Activated effector memory CD4-positive, alpha-beta T cell treated with Interleukin-2 at 50 U/mL for 16 hours (primary cell): ENCODE measurements around the gene ST6GALNAC1.

Experiments
- DNase-seq: peaks from one replicate; pipeline ENCODE4 v3.0.0-alpha.2; 2020

The ST6GALNAC1 gene, protein sequence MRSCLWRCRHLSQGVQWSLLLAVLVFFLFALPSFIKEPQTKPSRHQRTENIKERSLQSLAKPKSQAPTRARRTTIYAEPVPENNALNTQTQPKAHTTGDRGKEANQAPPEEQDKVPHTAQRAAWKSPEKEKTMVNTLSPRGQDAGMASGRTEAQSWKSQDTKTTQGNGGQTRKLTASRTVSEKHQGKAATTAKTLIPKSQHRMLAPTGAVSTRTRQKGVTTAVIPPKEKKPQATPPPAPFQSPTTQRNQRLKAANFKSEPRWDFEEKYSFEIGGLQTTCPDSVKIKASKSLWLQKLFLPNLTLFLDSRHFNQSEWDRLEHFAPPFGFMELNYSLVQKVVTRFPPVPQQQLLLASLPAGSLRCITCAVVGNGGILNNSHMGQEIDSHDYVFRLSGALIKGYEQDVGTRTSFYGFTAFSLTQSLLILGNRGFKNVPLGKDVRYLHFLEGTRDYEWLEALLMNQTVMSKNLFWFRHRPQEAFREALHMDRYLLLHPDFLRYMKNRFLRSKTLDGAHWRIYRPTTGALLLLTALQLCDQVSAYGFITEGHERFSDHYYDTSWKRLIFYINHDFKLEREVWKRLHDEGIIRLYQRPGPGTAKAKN

DNA sequence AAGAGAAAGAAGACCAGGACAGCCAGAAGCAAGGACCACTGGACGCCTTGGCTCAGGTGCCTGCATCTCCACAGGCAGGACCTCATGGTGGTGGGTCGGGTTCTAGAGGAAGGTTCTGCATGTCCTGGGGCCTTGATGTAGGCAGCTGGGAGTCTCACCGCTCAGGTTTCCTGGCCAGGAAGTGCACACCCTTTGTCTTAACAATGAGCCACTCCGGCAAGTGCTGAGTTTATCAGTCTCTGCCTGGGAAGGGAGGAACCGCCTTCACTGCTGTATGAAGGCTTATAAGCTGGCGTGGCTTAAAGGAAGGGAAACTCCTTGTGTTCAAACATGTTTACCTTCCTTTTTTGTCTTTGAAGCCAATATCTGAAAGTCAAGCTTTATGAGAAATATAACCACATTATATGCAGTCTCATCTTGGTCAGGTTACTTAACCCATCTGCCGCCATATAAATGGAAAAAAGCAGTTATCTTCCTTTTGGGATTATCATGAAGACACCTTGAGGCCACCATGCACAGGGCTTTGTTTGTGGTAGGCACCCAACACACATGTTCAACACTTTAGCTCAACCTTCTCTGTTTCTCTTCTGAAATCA is at the start of gene ST6GALNAC1:
TSS of gene ST6GALNAC1 (minus strand) at position 205 of the 596 bp plus-strand sequence. CDS start at position 86, 119 bp downstream.
- DNase-seq = peak; percentile 36

DNA sequence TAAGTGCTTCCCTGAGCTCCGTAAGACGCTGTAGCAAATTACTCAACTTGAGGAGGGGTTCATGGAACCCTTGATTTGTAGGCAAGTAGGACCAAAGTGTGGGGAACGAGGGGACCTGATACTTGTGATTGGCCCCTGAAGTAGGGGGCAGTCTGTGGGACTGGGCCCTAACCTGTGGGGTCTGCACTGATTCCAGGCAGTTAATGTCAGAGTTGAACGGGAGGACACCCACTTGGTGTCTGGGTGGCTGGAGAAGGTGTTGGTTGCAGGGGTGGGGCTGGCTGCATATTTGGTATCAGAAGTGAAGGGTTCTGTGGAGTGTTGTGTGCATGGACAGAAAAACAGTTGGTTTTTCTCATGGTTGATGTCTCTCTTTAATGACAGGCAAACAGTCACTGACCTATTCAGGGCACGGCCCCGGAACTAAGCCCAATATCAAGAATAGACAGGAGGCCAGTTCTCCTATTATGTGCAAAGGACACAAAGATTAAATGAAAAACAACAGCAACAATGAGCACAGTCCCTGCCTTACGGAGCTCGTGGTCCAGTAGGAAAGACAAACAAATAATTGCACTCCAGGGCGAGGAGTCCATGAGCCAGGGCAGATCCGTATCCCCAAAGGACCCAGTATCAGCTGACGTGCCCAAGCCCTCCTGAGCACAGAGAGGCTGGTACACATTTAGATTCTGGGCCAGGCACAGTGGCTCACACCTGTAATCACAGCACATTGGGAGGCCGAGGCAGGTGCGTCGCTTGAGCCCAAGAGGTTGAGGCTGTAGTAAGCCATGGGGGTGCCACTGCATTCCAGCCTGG is 48.0 kb upstream of the ST6GALNAC1 start:
- no peak for DNase-seq

DNA sequence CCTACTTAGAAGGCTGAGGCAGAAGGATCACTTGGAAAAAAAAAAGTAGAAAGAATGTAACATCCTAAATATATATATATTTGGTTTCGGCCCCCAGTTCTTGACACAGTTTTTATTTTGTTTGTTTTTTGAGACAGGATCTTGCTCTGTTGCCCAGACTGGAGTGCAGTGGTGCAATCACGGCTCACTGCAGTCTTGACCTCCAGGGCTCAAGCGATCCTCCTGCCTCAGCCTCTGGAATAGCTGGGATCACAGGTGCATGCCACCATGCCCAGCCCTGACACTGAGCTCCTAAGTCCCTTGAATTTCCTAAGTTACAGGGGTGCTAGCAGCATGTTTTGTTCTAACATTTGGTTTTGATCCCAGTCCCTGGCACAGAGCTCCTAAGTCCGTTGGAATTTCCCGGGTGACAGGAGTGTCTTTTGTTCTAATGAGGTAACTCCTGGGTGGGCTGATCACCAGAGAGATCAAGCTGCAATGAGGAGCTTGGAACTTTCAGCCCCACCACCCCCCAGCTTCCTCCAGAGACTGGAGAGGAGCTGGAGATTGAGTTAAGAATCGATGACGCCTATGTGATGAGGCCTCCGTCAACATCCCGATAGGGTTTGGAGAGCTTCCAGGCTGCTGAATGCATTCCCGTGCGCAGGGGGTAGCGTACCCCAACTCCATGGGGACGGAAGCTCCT is 47.2 kb upstream of the ST6GALNAC1 start:
- DNase-seq = no peak

DNA sequence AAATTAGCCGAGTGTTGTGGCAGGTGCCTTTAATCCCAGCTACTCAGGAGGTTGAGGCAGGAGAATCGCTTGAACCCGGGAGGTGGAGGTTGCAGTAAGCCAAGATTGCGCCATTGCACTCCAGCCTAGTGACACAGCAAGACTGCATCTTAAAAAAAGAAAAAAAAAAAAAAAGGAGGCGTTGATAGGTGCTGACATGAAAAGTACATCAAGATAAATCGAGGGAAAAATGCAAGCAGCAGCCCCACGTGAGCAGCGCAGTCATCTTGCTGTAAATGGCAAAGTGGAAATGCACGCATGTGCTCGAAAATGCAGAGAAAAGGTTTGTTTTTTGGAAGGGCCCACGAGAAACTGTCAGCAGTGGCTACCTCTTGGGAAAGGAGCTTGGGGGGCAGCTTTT is 46.3 kb upstream of the ST6GALNAC1 start:
- no peak for DNase-seq

DNA sequence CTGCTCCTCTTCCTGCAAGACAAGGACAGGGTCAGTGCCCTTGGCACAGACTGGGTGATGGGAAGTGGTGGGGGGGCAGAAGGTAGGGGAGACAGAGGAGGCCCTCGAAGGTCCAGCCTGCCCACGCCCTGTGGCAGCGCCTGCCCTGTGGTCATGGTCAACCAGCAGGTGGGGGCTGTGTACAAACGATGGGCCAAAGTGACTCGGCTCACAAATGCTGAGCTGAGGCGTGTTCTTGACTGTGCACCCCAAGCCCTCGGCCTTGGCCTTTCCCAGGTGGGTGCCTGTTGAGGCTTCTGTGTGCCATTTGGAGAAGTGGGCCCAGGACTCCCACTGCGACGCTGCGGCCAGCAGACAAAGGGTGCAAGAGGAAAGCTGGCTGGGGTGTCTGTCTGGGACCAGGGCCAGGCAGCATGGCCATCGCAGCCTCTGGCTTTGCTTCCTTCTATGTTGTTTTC is 44.6 kb upstream of the ST6GALNAC1 start:
- no peak for DNase-seq

DNA sequence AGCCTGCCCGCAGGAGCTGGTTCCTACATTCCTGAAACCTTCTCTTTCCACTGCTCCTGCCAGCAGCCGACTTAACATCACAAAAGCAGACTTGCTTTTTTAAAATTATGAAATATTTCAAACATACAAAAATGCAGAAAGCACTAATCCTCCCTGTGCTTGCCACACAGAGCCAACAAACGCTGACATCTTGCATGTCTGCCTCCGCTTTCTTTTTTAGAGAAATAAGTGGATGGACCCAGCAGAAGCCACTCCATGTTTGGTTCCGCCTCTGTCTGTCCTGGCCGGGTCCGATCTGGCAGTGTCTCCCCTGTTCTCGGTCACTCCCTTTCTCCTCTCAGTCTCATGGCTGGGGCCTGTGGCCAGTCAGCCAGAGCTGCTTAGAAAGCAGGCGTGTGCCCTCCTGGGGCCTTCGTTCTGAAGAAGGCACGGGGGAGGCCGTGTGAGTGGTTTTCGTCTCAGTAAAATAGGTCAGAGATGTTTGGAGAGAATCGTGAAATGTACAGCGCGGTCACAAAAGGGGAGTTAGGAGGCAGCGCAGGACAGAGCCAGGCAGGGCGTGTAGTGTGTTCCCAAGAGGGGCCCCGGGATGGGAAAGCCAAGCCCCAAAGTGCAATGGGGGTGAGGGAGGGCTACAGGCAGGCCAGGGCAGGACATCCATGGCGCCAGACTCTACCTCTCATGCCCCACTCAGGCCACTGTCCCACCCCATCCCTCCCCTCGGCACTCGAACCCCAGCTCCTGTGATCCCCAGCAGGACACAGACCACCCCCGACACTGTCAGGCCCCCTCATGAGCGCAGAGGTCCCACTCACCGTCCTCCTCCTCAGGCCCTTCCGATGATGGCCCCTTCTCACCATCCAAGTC is 44.0 kb upstream of the ST6GALNAC1 start:
- no peak for DNase-seq

DNA sequence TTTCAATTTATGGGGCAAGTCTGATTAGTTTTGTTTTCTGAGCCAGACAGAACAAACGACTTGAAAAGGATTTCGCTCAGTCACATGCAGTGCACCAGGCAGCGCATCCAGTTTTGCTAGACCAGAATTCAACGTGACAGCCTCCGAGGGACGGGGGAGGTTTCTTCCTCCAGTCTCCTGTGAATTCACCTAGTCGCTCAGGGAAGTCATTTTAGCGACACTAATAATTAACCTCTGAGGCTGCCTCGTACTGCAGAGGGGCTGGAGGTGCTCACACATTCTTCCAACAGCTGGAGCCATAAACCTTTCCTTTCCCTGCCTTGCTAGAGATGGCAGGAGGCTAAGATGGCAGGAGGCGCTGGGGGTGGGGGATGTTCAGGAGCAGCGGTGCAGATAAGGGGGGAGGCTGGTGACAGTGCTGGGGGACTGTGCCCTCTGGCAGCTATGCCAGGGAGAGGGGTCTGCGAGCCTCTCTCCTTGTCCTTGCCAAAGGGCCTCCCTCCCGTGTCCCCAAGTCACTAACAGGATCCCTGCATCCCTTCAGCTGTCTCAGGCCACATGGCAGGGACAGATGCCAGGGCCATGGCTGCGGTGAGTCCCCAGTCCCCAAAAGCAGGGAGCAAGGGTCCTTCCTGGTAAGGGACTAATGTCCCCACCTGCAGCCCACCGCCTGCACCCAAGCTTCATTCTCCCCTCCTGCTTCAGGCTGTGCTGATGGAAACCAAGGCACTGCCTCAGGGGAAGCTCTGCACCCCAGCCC is 43.2 kb upstream of the ST6GALNAC1 start:
- DNase-seq = no peak

DNA sequence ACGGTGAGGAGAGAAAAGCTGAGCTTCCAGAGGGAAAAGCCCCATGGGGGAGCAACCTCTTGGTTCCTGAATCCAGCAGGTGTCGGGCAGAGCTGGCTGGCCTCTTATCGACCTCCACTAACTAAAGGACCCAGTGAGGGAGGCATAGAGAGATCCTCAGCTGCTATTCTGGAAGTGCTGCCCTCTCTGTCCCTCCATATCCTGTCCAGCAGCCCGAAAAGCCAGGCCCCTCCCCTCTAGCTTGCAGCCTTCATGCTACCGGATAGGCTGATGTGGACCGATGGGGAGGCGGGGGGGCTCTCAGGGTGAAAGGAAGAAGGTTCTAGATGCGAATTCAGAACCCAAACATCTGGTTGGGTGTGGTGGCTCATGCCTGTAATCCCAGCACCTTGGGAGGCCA is 42.3 kb upstream of the ST6GALNAC1 start:
- no peak for DNase-seq

DNA sequence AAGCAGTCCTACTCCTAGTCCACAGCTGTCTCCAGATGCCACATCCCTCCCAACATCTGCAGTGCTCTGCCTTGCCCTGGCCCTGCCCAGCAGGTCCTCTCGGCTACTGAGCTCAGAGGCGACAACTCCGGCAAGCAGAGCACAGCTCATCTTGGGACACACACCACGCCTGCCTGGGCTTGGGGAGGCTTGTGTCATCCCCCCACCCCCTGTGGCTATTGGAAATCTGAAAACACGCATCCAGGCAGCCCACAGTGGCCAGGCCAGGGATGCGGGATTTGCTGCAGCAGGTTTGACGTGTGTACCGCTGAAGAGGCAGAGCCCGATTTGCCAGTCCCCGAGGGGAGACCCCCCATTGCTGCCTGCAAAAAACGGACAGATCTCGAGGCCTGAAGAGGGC is 41.8 kb upstream of the ST6GALNAC1 start:
- no peak for DNase-seq

DNA sequence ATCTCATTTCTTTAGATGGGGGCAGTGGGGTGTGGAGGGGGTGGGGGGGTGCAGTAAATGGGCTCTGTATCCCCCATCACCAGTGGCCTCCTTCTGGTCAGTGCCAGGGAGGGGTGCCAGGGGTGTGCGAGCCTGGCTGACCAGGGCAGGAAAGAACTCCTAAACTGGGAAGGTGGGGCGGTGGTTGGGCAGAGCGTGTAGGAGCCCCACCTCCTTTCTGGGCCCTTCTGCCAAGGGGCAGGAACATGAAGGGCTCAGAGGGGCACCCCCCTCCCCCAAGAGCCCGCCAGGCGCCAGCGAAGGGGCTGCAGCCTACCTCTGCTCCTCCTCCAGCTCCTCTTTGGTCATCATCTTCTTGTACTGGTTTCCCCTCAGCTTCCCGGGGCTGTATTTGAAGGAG is 41.2 kb upstream of the ST6GALNAC1 start:
- DNase-seq = no peak

DNA sequence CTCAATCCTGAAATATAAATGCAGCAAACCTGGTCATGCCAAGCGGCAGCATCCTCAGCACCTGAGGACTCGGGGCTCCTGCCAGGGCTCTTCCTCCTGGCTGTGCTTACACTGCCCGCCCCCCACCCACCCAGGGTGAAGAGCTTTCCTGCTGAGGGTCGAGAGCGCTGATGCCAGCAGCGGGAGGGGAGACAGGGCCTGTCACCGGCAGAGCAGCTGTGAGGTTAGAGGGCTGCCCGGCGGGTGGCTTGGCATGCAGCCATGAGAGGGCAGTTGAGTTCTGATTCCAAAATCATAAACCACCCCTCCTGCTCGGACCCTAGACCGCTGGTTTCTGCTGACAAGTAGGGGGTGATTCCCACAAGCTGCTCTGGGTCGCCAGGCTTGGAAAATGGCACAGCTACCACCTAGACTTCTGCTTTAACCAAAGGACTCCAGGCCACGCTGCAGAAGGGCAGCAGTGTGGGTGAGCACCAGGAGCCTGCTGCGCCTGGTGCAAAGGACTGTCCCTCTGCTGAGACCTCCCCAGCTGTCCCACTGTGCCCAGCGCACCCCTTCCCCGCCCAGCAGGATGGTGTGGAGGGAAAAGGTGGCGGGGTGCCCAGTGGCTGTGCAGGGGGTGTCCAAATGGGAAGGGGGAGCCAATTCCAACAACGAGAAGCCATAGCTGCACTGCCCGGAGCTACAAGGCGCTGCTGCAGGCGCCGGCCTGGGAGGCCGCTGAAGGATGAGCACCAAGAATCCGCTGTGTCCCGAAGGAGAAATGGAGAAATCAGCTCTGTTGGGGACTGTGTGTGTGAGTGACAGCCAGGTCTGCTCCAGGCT is 40.6 kb upstream of the ST6GALNAC1 start:
- no peak for DNase-seq

DNA sequence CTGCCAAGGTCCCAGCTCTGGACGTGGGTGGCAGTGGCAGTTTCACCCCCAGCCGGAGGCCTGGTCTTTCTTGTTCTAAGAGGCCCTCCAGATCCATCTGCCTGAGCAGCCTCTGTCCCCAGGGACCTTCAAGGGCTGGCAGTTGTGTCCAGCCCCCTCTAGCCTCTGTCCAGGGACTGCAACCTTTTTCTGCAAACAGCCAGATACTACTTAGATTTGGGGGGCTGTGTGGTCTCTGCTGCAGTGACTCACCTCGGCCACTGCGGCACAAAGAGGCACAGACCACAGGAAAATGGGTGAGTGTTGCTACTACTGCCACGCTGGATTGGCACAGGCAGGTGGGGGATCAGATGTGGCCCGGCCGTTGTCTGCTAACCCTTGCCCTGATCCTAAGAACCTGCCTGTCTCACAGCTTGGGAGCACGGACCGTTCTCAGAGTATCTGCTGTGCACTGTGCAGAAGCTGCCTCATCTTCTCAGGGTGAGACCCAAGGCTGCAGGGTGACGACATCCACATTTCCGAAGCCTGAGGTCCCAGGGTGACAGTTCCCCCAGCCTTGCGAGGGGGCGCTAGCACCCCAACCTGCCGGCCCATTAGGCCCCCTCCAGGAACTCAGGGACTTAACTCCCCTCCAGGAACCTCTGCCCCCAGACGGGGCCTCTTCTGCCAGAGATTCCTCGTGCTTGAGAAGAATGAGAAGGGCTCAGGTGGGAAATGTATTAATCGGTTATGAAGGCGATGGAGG is 39.6 kb upstream of the ST6GALNAC1 start:
- no peak for DNase-seq

DNA sequence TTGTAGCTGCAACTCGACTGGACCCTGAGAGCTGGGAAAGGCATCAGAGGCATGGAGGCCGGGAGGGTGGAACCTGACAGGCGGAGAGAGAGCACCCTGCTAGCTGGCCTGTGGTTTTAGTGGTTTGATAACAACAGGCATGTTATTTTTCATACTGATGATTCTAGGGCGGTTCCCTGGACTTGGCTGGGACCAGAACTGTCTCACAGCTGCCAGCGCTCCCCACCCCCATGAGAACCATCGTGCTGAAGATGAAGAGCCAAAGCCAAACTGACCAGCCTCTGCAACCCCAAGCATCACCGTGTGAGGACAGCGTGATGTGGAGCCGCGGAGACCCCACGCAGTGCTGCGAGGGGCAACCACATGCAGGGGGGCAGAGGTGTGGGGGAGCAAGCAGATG is 38.7 kb upstream of the ST6GALNAC1 start:
- no peak for DNase-seq

DNA sequence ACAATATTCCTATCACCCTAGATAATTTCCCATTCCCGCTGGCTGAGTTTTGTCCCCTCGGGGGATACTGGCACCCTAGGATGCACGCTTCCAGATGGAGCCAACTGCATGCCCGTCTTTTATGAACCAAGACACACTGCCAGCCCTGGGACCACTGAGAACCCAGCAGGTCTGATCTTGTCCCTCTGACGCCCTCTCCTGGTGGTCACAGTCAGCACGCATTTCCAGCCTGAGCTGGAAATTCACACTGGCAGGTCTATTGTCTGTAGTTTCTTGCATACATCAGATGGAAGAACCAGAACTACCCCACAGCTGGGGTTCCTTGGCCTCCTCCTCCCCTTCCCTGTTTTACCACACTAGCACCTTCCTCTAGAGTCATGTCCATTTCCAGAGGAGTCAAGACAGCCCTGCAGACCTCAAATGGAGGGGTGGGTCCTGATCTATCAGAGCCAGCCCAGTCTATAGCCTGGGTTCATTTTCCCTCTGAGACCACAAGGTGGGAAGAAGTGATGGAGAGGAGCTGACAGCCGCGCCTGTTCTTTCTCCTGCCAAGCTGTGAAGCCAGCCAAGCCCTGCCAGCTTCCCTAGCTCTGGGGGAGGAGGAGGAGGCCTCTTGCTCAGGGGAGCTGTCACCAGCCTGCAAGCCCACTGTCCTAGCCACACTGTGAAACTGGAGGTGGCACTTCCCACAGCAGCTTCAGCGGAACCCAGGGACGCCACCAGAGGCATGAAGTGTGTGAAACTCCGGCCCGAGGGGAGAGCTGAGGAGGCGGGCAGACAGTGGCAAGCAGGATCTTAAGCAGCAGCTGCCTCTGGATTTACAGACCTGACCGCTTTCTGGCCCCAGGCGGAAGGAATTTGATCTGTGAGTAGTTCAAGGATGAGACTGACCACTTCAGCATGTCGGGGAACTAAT is 37.9 kb upstream of the ST6GALNAC1 start:
- DNase-seq = peak; percentile 62

DNA sequence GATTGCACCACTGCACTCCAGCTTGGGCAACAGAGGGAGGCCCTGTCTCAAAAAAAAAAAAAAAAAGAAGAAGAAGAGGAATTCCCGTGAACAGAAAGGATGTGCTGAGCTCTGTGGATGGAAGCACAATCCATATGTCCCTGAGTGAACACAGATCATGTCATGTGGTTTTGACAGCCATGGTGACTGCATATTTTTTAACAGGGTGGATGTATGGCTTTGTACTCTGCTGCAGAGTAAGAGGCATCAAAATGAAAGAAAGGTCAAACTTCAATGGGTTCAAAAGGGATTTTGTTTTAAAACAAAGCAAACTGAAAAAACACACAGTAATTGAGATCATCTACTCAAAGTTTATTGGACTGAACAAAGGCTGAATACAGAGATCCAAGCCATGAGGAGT is 35.7 kb upstream of the ST6GALNAC1 start:
- no peak for DNase-seq

DNA sequence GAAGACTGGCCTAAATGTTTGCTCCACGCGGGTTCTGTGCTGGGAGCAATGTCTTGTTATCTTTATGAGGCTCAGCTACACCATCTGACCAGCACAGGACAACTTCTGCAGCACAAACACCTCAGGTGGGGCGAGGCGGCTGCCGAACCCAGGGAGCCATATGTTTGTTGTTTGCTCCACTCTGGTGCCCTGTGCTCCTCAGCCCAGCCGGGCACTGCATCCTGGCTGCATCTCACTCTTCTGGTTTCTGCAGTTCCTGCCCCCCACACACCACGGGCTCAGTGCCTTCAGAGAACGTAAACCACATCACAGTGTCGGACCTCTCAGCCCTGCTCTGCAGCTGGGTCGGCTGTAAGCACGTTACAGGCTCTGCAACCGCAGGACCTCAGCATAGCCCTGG is 34.8 kb upstream of the ST6GALNAC1 start:
- DNase-seq = peak; percentile 46

DNA sequence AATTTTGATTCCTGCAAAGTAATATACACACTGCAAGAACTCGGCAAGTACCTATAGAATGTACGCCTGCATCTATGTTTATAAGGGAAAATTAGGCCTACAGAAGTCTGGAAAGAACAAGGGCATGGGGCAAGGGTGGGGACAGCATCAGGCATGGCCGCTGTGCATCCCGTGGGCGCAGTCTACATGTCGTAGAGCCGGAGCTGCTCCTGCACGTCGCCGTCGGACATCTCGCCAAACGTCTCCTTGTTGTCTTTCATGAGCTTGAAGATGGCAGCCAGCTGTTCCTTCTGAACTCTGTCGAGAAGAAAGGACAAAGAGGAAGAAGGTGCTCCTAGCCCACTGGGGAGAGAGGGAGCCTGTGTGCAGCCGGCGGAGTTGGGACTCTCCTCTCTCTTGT is 33.8 kb upstream of the ST6GALNAC1 start:
- no peak for DNase-seq

DNA sequence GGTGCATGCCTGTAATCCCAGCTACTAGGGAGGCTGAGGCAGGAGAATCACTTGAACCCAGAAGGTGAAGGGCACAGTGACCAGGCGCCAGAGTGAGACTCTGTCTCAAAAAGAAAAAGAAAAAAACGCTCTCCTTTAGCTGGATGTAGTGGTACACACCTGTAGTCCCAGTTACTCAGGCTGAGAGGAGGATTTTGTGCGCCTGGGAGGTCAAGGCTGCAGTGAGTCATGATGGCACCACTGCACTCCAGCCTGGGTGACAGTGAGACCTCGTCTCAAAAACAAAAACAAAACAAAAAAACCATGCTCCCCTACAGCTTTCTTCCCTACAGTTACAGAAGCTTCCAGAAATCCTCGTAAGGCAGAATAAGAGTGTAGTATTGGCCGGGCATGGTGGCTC is 33.1 kb upstream of the ST6GALNAC1 start:
- no peak for DNase-seq
